NT2/D1 (cell line): ENCODE results near the gene ZKSCAN2.

Experiments
- SUZ12 ChIP-seq: IDR thresholded peaks from 2 replicates; pipeline ENCODE4 v1.6.1; 2011; ENCODE audit not compliant: insufficient read length, insufficient read depth; ENCODE audit errors: extremely low read depth
- YY1 ChIP-seq: IDR thresholded peaks from 2 replicates; pipeline ENCODE4 v1.6.1; 2011; ENCODE audit not compliant: insufficient read length, insufficient read depth
- ZNF274 ChIP-seq: IDR thresholded peaks from 2 replicates; pipeline ENCODE4 v1.6.1; 2011; ENCODE audit warnings: mild to moderate bottlenecking, low read depth, low read length

DNA sequence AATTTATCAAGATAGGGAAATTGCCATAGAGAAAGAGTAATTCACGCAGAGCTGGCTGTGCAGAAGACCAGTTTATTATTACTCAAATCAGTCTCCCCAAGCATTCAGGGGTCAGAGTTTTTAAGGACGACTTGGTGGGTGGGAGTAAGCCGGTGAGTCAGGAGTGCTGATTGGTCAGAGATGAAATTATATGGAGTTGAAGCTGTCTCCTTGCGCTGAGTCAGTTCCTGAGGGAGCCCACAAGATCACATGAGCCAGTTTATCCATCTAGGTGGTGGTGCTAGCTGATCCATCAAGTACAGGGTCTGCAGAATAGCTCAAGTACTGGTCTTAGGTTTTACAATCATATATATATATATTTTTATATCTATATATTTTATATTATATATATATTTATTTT lies 46.9 kb downstream of the ZKSCAN2 start:
- TF ChIP-seq ZNF274 (no peak), YY1 (no peak), SUZ12 (no peak)
